ENCODE results near the gene TRIO.

The TRIO gene

DNA sequence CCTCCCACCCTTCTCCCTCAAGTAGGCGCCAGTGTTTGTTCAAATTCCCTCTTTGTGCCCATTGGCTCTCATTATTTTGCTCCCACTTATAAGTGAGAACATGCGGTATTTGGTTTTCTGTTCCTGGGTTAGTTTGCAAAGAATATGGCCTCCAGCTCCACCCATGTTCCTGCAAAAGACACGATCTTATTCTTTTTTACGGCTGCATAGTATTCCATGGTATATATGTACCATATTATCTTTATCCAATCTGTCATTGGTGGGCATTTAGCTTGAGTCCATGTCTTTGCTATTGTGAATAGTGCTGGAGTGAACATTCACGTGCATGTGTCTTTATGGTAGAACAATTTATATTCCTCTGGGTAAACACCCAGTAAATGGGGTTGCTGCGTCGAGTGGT is 375.5 kb downstream of the TRIO start:
- DNase-seq (ENCODE audit: low read depth), result no peak
- no peak overlapping the region for H3K4me3 ChIP-seq (ENCODE audit: low read depth, low read length)
- TF ChIP-seq, protein P1, sequence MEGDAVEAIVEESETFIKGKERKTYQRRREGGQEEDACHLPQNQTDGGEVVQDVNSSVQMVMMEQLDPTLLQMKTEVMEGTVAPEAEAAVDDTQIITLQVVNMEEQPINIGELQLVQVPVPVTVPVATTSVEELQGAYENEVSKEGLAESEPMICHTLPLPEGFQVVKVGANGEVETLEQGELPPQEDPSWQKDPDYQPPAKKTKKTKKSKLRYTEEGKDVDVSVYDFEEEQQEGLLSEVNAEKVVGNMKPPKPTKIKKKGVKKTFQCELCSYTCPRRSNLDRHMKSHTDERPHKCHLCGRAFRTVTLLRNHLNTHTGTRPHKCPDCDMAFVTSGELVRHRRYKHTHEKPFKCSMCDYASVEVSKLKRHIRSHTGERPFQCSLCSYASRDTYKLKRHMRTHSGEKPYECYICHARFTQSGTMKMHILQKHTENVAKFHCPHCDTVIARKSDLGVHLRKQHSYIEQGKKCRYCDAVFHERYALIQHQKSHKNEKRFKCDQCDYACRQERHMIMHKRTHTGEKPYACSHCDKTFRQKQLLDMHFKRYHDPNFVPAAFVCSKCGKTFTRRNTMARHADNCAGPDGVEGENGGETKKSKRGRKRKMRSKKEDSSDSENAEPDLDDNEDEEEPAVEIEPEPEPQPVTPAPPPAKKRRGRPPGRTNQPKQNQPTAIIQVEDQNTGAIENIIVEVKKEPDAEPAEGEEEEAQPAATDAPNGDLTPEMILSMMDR (IDR thresholded peaks at IDR 0.05; ENCODE audit: low read depth, low read length, missing control alignments), result no peak
- in situ Hi-C loops (cut with HindIII; ENCODE audit: low sequenced_read_pairs), result no loop called here

DNA sequence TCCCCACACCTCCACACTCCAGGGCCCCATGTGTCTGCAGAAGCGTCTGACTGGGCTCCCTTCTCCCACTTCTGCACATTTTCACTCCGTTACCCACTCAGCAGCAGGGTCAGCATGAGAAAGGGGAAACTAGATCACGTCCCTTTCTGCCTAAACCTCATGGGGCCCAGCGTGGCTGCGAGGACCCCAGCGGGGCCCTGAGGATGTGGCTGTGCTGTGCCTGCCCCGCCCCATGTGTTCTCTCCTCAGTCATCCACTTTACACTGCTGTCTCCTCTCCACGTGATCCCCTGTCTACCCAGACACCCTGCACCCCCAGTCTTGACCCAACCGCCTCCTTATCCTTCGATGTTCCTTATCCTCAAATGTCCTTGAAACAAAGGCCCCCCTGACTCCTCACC is 378.6 kb downstream of the TRIO start:
- in situ Hi-C loops (cut with HindIII; ENCODE audit: low sequenced_read_pairs), result no loop called here
- TF ChIP-seq, protein P1 (IDR thresholded peaks at IDR 0.05; ENCODE audit: low read depth, low read length, missing control alignments), result no peak
- DNase-seq (ENCODE audit: low read depth), result no peak
- H3K4me3 ChIP-seq (ENCODE audit: low read depth, low read length), result no peak overlapping the region

DNA sequence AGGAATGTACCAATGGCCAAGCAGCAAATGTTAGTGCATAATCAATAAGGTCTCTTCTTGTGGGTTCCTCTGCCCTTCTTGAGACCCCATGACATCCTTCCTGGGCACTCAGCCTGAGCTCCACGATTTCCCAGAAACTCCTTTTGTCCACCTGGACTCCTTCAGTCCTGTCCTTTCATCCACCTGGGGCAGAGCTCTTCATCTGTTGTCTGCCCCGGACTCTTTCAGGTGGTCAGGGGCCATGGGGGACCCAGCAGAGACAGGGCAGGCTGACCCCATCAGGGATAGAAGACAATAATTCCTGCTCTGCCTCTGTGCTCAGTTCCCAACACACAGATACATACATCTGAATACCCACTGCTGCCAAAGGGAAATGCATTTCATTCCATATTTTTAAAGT is 379.6 kb downstream of the TRIO start:
- TF ChIP-seq, protein P1 (IDR thresholded peaks at IDR 0.05; ENCODE audit: low read depth, low read length, missing control alignments), result no peak
- DNase-seq (ENCODE audit: low read depth), result no peak
- no peak overlapping the region for H3K4me3 ChIP-seq (ENCODE audit: low read depth, low read length)
- in situ Hi-C loops (cut with HindIII; ENCODE audit: low sequenced_read_pairs), result no loop called here

DNA sequence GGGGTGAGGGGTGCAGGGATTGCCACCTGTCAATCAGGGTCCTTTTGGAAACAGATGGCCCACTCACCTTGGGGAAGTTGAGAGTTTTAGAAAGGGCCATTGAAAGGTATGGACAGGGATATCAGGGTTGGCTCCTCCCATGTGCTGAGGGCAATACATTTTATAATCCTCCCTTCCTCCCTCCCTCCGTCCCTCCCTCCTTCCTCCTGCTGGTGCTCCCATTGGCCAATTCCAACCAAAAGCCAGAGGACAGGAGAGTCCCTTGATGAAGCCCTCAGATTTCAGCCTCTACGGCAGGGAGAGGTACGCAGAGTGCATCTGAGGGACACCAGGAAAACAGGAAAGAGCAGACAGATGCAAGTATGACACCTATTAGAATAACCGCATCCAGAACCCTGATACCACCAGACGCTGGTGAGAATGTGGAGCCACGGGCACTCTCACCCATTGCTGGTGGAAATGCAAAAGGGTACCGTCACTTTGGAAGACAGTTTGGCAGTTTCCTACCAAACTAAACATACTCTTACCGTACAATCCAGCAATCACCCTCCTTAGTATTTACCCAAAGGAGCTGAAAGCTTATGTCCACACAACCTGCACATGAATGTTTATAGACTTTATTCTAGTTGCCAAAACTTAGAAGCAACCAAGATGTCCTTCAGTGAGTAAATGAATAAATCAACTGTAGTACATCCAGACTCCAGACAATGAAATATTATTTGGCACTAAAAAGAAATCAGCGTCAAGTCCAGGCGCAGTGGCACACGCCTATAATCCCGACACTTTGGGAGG is 380.3 kb downstream of the TRIO start:
- in situ Hi-C loops (cut with HindIII; ENCODE audit: low sequenced_read_pairs), result no loop called here
- TF ChIP-seq, protein P1 (IDR thresholded peaks at IDR 0.05; ENCODE audit: low read depth, low read length, missing control alignments), result no peak
- no peak overlapping the region for H3K4me3 ChIP-seq (ENCODE audit: low read depth, low read length)
- DNase-seq (ENCODE audit: low read depth), result no peak

DNA sequence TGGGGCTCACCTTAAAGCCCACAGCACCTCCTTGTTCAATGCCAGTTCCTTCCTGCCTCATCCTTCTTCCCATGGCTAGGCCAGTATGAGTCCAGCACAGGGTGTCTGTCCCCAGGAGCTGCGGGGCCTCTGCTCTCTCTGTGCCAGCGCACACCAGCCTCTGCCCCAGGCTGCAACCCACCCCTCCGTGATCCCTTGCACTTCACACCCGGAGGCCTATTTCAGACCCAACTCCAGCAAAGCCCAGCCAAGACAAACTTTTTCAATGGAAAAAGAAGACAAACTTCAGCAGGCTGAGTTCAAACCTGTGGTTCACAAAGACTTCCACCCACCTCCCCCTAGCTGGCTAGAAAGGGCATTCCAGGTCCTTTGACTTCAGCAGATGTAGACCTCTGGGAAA is 382.3 kb downstream of the TRIO start:
- H3K4me3 ChIP-seq (ENCODE audit: low read depth, low read length), result no peak overlapping the region
- TF ChIP-seq, protein P1 (IDR thresholded peaks at IDR 0.05; ENCODE audit: low read depth, low read length, missing control alignments), result no peak
- no peak for DNase-seq (ENCODE audit: low read depth)
- in situ Hi-C loops (cut with HindIII; ENCODE audit: low sequenced_read_pairs), result no loop called here

DNA sequence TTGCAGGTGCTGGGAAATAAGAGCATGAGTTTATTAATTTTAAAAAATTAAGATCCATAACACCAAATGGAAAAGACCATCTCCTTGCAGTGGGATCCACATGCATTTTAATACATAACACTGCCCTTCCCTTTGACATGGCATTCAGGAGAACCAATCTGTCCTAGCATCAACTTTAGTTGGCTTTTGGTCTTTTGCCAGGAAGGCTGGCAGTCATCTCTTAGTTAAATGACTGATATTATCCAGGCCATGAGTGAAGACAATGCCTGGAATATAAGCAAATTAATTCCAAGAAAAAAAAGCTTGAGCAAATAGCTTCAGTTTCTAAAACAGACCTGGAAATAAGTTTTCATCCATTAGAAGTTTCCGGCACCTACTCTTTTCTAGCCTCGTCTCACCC is 383.4 kb downstream of the TRIO start:
- TF ChIP-seq, protein P1 (IDR thresholded peaks at IDR 0.05; ENCODE audit: low read depth, low read length, missing control alignments), result no peak
- H3K4me3 ChIP-seq (ENCODE audit: low read depth, low read length), result no peak overlapping the region
- no peak for DNase-seq (ENCODE audit: low read depth)
- in situ Hi-C loops (cut with HindIII; ENCODE audit: low sequenced_read_pairs), result no loop called here

Data from astrocyte of the cerebellum (primary cell).